Tibial artery (tissue), 4 donors: ENCODE results near the gene SLC26A5.
"Not testable (repeated sequence)": the region's sequence is repeated elsewhere in the genome, so short reads cannot be mapped to it uniquely, and the experiment has no call there.

Experiments
- DNase-seq, 2 donors: peaks; one replicate each; pipeline ENCODE4 v3.0.0-alpha.2; 2019
- H3K27ac ChIP-seq, 2 donors: fragments of 200-600 bp; sonication (generic) in 1 of 2; 1 replicate in 1 of 2; 2 replicates in 1 of 2; pipeline ENCODE4 v1.5.1; 2018 to 2019; ENCODE audit warnings: mild to moderate bottlenecking in 1 of 2
- H3K27me3 ChIP-seq, 2 donors: fragments of 200-600 bp; sonication (generic) in 1 of 2; one replicate each; pipeline versions ENCODE4 v1.5.1 to v1.6.0; 2016 to 2019
- H3K36me3 ChIP-seq, 3 donors: fragments of 200-600 bp; sonication (generic) in 2 of 3; one replicate each; pipeline ENCODE4 v1.5.1; 2016 to 2019; ENCODE audit warnings: mild to moderate bottlenecking in 2 of 3
- H3K4me1 ChIP-seq, 4 donors: fragments of 200-600 bp; sonication (generic) in 2 of 4; 1 replicate in 3 of 4; 2 replicates in 1 of 4; pipeline ENCODE4 v1.5.1; 2016 to 2019
- H3K4me3 ChIP-seq, 2 donors: fragments of 200-600 bp; sonication (generic) in 1 of 2; 1 replicate in 1 of 2; 2 replicates in 1 of 2; pipeline ENCODE4 v1.5.1; 2018 to 2019; ENCODE audit warnings: mild to moderate bottlenecking in 2 of 2
- H3K9me3 ChIP-seq, 3 donors: fragments of 200-600 bp; sonication (generic) in 1 of 3; one replicate each; pipeline ENCODE4 v1.5.1; 2016 to 2019
- intact Hi-C: fragments of 100-400 bp; cut with DNase I; formaldehyde crosslinking; loops from one replicate; pipeline ENCODE4 v1.15.0; 2023; ENCODE audit warnings: low total_unique reads
- TF ChIP-seq, protein P1 (sequence below), 2 experiments: fragments of 200-600 bp in 1 of 2; fragments of 450-650 bp in 1 of 2; IDR thresholded peaks; one replicate each; pipeline ENCODE4 v1.5.1; 2017 to 2019; ENCODE audit warnings: antibody characterized with exemption in 2 of 2, mild to moderate bottlenecking in 1 of 2, moderate library complexity in 1 of 2

The SLC26A5 gene

GRCh38 chr7:103446049-103446520 lies at the start of gene SLC26A5:
TSS of gene SLC26A5 (minus strand) at chr7:103446207. CDS start at chr7:103421514, 24,693 bp downstream.
- H3K4me1 ChIP-seq: peaks cover 0 to 14% (median 12%) of the 10 kb centered on the region in 4 donors
- TF ChIP-seq, protein P1, sequence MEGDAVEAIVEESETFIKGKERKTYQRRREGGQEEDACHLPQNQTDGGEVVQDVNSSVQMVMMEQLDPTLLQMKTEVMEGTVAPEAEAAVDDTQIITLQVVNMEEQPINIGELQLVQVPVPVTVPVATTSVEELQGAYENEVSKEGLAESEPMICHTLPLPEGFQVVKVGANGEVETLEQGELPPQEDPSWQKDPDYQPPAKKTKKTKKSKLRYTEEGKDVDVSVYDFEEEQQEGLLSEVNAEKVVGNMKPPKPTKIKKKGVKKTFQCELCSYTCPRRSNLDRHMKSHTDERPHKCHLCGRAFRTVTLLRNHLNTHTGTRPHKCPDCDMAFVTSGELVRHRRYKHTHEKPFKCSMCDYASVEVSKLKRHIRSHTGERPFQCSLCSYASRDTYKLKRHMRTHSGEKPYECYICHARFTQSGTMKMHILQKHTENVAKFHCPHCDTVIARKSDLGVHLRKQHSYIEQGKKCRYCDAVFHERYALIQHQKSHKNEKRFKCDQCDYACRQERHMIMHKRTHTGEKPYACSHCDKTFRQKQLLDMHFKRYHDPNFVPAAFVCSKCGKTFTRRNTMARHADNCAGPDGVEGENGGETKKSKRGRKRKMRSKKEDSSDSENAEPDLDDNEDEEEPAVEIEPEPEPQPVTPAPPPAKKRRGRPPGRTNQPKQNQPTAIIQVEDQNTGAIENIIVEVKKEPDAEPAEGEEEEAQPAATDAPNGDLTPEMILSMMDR (IDR thresholded peaks at IDR 0.05): no peak
- no peaks in the 10 kb centered on the region for H3K9me3 ChIP-seq
- H3K27ac ChIP-seq: no peak within 1 kb of the TSS
- H3K4me3 ChIP-seq: peak within 1 kb of the TSS; percentile 15 to 45
- intact Hi-C loops: no loop called here
- no peaks in the 10 kb centered on the region for H3K36me3 ChIP-seq
- H3K27me3 ChIP-seq: peaks cover 0 to 38% of the 10 kb centered on the region in 2 donors
- no peak for DNase-seq

DNA sequence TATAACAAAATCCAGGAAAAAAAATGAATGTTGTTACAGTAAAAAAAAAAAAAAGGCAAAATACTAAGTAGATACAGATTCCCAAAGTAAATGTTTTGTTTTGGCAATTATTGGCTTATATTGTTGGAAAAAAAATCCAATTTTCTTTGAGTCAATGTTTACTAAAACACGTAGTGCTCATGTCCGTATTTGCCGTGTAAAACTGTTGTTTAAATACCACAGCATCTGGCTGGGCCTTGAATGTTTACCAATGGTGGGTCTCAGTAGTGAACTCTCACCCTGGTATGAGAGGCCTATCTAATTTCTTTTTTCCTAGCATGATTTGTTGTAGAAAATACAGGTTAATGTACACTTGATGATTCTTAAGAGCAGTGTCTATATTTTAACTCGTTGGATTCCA lies 41.4 kb upstream of the SLC26A5 start:
- no peak for DNase-seq
- no peaks in the 10 kb centered on the region for H3K27me3 ChIP-seq
- H3K36me3 ChIP-seq: no peaks in the 10 kb centered on the region
- TF ChIP-seq, protein P1 (IDR thresholded peaks at IDR 0.05): no peak
- no peaks in the 10 kb centered on the region for H3K9me3 ChIP-seq
- no peaks in the 10 kb centered on the region for H3K4me1 ChIP-seq
- intact Hi-C loops: no loop called here
- H3K27ac ChIP-seq: no peak overlapping the region
- H3K4me3 ChIP-seq: no peak overlapping the region

- H3K4me1 ChIP-seq, H3K9me3 ChIP-seq, DNase-seq, H3K27ac ChIP-seq, H3K36me3 ChIP-seq, intact Hi-C loops, H3K4me3 ChIP-seq, H3K27me3 ChIP-seq: not testable (repeated sequence)
Measured at GRCh38 chr7:103486873-103487272, 40.9 kb upstream of the SLC26A5 start.

DNA sequence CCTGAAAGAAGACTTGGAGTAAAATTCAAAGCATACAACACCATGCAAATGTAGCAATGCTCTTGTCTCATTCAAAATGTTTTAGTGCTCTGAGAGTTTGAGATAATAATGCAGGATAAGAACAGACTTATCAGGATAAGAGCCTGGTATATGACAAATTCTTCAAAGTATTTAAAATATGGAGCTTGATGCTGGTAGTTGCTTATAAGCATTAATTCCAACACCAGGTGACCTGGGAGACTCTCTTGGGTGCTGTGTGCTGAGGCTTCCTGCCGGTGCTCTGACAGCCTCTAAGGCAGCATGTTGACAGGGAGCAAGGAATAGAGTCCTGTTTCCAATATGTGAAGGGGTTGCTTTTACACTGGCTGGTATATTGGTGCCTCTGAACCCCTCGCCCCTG lies 34.8 kb upstream of the SLC26A5 start:
- H3K27ac ChIP-seq: no peak overlapping the region
- no peak for DNase-seq
- intact Hi-C loops: no loop called here
- no peaks in the 10 kb centered on the region for H3K4me1 ChIP-seq
- H3K9me3 ChIP-seq: no peaks in the 10 kb centered on the region
- no peaks in the 10 kb centered on the region for H3K27me3 ChIP-seq
- H3K36me3 ChIP-seq: no peaks in the 10 kb centered on the region
- TF ChIP-seq, protein P1 (IDR thresholded peaks at IDR 0.05): no peak
- H3K4me3 ChIP-seq: no peak overlapping the region

GRCh38 chr7:103474956-103475355 lies 28.9 kb upstream of the SLC26A5 start:
- no peaks in the 10 kb centered on the region for H3K9me3 ChIP-seq
- no peak overlapping the region for H3K27ac ChIP-seq
- intact Hi-C loops: no loop called here
- H3K4me3 ChIP-seq: no peak overlapping the region
- H3K27me3 ChIP-seq: peaks cover 0 to 5% of the 10 kb centered on the region in 2 donors
- DNase-seq: no peak
- H3K36me3 ChIP-seq: no peaks in the 10 kb centered on the region
- no peaks in the 10 kb centered on the region for H3K4me1 ChIP-seq
- TF ChIP-seq, protein P1 (IDR thresholded peaks at IDR 0.05): no peak

DNA sequence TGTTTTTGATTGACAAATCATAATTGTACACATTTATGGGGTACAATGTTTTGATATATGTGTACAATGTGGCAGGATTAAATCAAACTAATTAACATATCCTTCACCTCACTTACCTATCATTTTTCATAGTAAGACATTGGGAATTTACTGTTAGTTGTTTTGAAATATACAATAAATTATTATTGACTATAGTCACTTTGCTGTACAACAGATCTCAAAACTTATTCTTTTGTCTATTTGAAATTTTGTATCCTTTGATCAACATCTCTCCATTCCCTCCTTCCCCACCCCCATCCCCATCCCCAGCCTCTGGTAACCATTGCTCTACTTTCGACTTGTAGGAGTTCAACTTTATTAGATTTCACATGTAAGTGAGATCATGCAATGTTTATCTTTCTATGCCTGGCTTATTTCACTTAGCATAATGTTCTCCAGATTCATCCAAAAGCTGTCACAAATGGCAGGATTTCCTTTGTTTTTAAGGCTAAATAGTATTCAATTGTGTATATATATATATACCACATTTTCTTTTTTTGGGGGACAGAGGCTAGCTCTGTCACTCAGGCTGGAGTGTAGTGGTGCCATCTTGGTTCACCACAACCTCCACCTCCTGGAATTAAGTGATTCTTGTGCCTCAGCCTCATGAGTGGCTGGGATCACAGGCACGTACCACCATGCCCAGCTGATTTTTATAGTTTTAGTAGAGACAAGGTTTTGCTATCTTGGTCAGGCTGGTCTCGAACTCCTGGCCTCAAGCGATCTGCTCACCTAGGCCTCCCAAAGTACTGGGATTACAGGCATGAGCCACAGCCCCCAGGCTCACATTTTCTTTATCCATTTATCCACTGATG lies 23.3 kb upstream of the SLC26A5 start:
- Histone ChIP-seq H3K36me3 (no peaks in the 10 kb centered on the region), H3K27me3 (peaks cover 0 to 5% of the 10 kb centered on the region in 2 donors), H3K27ac (no peak overlapping the region), H3K4me3 (no peak overlapping the region), H3K4me1 (no peaks in the 10 kb centered on the region), H3K9me3 (no peaks in the 10 kb centered on the region)
- TF ChIP-seq, protein P1 (IDR thresholded peaks at IDR 0.05): no peak
- DNase-seq: no peak
- intact Hi-C loops: no loop called here
